K562 (cell line): ENCODE data around the gene TMEM247. TPM values are rescaled to one million over a fixed set of nuclear protein-coding genes. Genes with fewer than 3 reads are reported as not detected.

Experiments
- ADNP ChIP-seq: fragments of 200-800 bp; sonication (Bioruptor generic); IDR thresholded peaks from 2 replicates; pipeline ENCODE4 v1.6.1; 2016; ENCODE audit warnings: missing genetic modification characterization, missing compliant biosample characterization
- ARHGAP35 ChIP-seq: fragments of 450-650 bp; IDR thresholded peaks from 2 replicates; pipeline ENCODE4 v1.6.1; 2018; ENCODE audit not compliant: partially characterized antibody
- ATF1 ChIP-seq, 2 experiments: fragments of 450-650 bp in 1 of 2; IDR thresholded peaks; 2 replicates each; pipeline ENCODE4 v1.6.1; 2016; ENCODE audit warnings: missing compliant biosample characterization in 1 of 2, missing genetic modification characterization in 1 of 2
- CREBBP ChIP-seq: IDR thresholded peaks from one replicate; pipeline ENCODE4 v1.6.1; 2012; ENCODE audit warnings: low read depth, mild to moderate bottlenecking, control low read depth, inconsistent platforms, low read length
- CXXC5 ChIP-seq: fragments of 250-450 bp; sonication (Bioruptor Pico); IDR thresholded peaks from 2 replicates; pipeline ENCODE4 v1.8.0; 2022; ENCODE audit warnings: inconsistent platforms, mild to moderate bottlenecking, moderate library complexity
- EHMT2 ChIP-seq: fragments of 450-650 bp; IDR thresholded peaks from 2 replicates; pipeline ENCODE4 v1.6.1; 2018; ENCODE audit warnings: antibody characterized with exemption
- HDAC6 ChIP-seq: IDR thresholded peaks from 2 replicates; pipeline ENCODE4 v1.6.1; 2012; ENCODE audit warnings: low read depth, mild to moderate bottlenecking, control low read depth, inconsistent platforms, low read length, moderate library complexity
- HMGN3 ChIP-seq: IDR thresholded peaks from 2 replicates; pipeline ENCODE4 v1.6.1; 2011; ENCODE audit warnings: borderline replicate concordance, low read depth, mild to moderate bottlenecking, mixed read lengths, low read length; ENCODE audit not compliant: insufficient read length; ENCODE audit errors: extremely low read depth
- MECOM ChIP-seq: fragments of 250-450 bp; sonication (Bioruptor Pico); IDR thresholded peaks from 2 replicates; pipeline ENCODE4 v1.8.0; 2022; ENCODE audit warnings: inconsistent platforms
- NR2F6 ChIP-seq: fragments of 450-650 bp; formaldehyde crosslinking; IDR thresholded peaks from 2 replicates; pipeline ENCODE4 v1.4.0; 2020; ENCODE audit warnings: mild to moderate bottlenecking
- SMAD1 ChIP-seq: fragments of 150-350 bp; IDR thresholded peaks from 2 replicates; pipeline ENCODE4 v1.6.1; 2014; ENCODE audit warnings: low read length, low read depth; ENCODE audit not compliant: partially characterized antibody
- TEAD1 ChIP-seq, 2 experiments: fragments of 450-650 bp in 1 of 2; sonication (generic) in 1 of 2; formaldehyde crosslinking; IDR thresholded peaks; 2 replicates each; pipeline versions ENCODE4 v1.4.0 to v1.8.0; 2020 to 2022; ENCODE audit warnings: mild to moderate bottlenecking in 2 of 2, missing genetic modification reagents in 1 of 2
- ZNF165 ChIP-seq: fragments of 250-450 bp; sonication (Bioruptor Pico); IDR thresholded peaks from 2 replicates; pipeline ENCODE4 v1.4.0; 2020; ENCODE audit warnings: borderline replicate concordance
- ZNF217 ChIP-seq: sonication (generic); formaldehyde crosslinking; IDR thresholded peaks from 2 replicates; pipeline ENCODE4 v1.8.0; 2022; ENCODE audit warnings: mild to moderate bottlenecking, missing genetic modification reagents
- ZNF311 ChIP-seq: fragments of 250-450 bp; sonication (Bioruptor Pico); IDR thresholded peaks from 2 replicates; pipeline ENCODE4 v1.4.0; 2020; ENCODE audit warnings: mild to moderate bottlenecking, moderate library complexity
- ZNF384 ChIP-seq: IDR thresholded peaks from 2 replicates; pipeline ENCODE4 v1.6.1; 2012; ENCODE audit warnings: low read depth, low read length, improper control_type of control experiment
- ZNF766 ChIP-seq: fragments of 200-800 bp; sonication (Bioruptor generic); conservative IDR thresholded peaks from 2 replicates; pipeline ENCODE4 v1.6.1; 2016; ENCODE audit warnings: missing genetic modification characterization, missing compliant biosample characterization
- polyA plus RNA-seq, 8 experiments: library from polyadenylated mRNA; depleted of rRNA in 4 of 8; stranded (reverse) in 5 of 8; unstranded in 3 of 8; fragments of >200 nt; fragmentation: Nextera tagmentation in 2 of 8; fragmentation: Illumina TruSeq in 1 of 8; extraction: Ambion mirVana in 2 of 8; extraction: Trizol in 1 of 8; gene quantifications; 2 replicates each; pipeline versions ENCODE4 v1.2.1 to v1.2.3, GENCODE V29; 2011 to 2014; ENCODE audit warnings: inconsistent platforms in 1 of 8, missing spikeins in 1 of 8
- total RNA-seq, 7 experiments: library from RNA; depleted of rRNA in 6 of 7; stranded (reverse); fragments of >200 nt in 6 of 7; fragmentation: Illumina TruSeq in 2 of 7; extraction: Trizol in 2 of 7; gene quantifications; 2 replicates each; pipeline versions ENCODE4 v1.2.1 to v1.2.3, GENCODE V29; 2011 to 2021; ENCODE audit warnings: low replicate concordance in 1 of 7
- TF ChIP-seq, protein P1 (sequence below), 2 experiments: fragments of 450-650 bp in 1 of 2; IDR thresholded peaks; 2 replicates each; pipeline ENCODE4 v1.6.1; 2011 to 2017; ENCODE audit warnings: low read depth in 2 of 2, antibody characterized with exemption in 1 of 2, borderline replicate concordance in 1 of 2, low read length in 1 of 2, mild to moderate bottlenecking in 1 of 2, mixed read lengths in 1 of 2; ENCODE audit not compliant: control insufficient read depth in 1 of 2
- TF ChIP-seq, protein P2 (sequence below): sonication (generic); formaldehyde crosslinking; IDR thresholded peaks from 2 replicates; pipeline ENCODE4 v1.8.0; 2023; ENCODE audit warnings: mild to moderate bottlenecking, missing genetic modification reagents
- TF ChIP-seq, protein P3 (sequence below): sonication (generic); formaldehyde crosslinking; IDR thresholded peaks from 2 replicates; pipeline ENCODE4 v1.8.0; 2022; ENCODE audit warnings: missing genetic modification reagents, mild to moderate bottlenecking, borderline replicate concordance
- TF ChIP-seq, protein P4 (sequence below): fragments of 450-650 bp; IDR thresholded peaks from 2 replicates; pipeline ENCODE4 v1.6.1; 2016

TMEM247 gene
- total and polyA plus RNA-seq, 9 of the 15 experiments (the other 6 are each of a cell fraction or from before 2014, with no cell fraction given), result 0.24 to 4.7 (median 3.1) TPM

DNA sequence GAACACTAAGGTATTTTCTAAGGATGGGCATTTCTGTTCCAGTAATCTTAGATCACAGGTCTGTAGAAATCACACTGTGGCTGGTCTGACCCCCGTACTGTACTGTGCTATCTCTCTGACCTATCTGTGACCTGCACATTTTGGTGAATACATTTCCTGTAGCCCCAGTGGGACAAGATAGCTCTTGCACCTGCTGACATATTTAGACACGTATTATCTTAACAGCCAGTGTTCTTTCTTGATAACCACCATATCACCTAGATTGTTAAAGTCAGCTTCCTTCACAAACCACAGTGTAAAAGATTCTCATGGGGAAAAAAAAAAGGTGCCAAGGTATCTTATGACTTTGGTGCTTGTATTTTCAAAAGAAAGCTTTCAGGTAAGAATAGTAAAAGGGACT, 39.8 kb upstream of the TMEM247 start (continued):
- TF ChIP-seq TEAD1 (CRISPR knock-in tag; IDR thresholded peaks at IDR 0.05) (peak in 1 of 2 experiments; percentile 77; a peak in 2 of 4 replicates), ARHGAP35 (no peak), ZNF766 (peak; percentile 70; the same call in 1 of the 2 replicates), ZNF384 (peak; percentile 71; the same call in 1 of the 2 replicates), HDAC6 (no peak), CREBBP (no peak), ATF1 (CRISPR knock-in tag; IDR thresholded peaks at IDR 0.05) (no peak), ATF1 (tag; IDR thresholded peaks at IDR 0.05) (no peak), NR2F6 (CRISPR knock-in tag) (no peak), CXXC5 (CRISPR knock-in tag) (peak; percentile 88), SMAD1 (peak; percentile 26), ZNF217 (CRISPR knock-in tag) (no peak), ZNF165 (CRISPR knock-in tag) (no peak), ADNP (tag) (no peak), MECOM (peak; percentile 99), ZNF311 (0 out of 2 replicates have a peak, but pooled peaks have one; percentile 53), EHMT2 (no peak), HMGN3 (peak; percentile 85)
- TF ChIP-seq, protein P1, sequence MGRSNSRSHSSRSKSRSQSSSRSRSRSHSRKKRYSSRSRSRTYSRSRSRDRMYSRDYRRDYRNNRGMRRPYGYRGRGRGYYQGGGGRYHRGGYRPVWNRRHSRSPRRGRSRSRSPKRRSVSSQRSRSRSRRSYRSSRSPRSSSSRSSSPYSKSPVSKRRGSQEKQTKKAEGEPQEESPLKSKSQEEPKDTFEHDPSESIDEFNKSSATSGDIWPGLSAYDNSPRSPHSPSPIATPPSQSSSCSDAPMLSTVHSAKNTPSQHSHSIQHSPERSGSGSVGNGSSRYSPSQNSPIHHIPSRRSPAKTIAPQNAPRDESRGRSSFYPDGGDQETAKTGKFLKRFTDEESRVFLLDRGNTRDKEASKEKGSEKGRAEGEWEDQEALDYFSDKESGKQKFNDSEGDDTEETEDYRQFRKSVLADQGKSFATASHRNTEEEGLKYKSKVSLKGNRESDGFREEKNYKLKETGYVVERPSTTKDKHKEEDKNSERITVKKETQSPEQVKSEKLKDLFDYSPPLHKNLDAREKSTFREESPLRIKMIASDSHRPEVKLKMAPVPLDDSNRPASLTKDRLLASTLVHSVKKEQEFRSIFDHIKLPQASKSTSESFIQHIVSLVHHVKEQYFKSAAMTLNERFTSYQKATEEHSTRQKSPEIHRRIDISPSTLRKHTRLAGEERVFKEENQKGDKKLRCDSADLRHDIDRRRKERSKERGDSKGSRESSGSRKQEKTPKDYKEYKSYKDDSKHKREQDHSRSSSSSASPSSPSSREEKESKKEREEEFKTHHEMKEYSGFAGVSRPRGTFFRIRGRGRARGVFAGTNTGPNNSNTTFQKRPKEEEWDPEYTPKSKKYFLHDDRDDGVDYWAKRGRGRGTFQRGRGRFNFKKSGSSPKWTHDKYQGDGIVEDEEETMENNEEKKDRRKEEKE (IDR thresholded peaks at IDR 0.05; ENCODE audit: borderline replicate concordance in 1 of 2, control insufficient read depth in 1 of 2, low read depth in 2 of 2, low read length in 1 of 2), result no peak
- TF ChIP-seq, protein P2, sequence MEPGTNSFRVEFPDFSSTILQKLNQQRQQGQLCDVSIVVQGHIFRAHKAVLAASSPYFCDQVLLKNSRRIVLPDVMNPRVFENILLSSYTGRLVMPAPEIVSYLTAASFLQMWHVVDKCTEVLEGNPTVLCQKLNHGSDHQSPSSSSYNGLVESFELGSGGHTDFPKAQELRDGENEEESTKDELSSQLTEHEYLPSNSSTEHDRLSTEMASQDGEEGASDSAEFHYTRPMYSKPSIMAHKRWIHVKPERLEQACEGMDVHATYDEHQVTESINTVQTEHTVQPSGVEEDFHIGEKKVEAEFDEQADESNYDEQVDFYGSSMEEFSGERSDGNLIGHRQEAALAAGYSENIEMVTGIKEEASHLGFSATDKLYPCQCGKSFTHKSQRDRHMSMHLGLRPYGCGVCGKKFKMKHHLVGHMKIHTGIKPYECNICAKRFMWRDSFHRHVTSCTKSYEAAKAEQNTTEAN, result no peak
- TF ChIP-seq, protein P3, sequence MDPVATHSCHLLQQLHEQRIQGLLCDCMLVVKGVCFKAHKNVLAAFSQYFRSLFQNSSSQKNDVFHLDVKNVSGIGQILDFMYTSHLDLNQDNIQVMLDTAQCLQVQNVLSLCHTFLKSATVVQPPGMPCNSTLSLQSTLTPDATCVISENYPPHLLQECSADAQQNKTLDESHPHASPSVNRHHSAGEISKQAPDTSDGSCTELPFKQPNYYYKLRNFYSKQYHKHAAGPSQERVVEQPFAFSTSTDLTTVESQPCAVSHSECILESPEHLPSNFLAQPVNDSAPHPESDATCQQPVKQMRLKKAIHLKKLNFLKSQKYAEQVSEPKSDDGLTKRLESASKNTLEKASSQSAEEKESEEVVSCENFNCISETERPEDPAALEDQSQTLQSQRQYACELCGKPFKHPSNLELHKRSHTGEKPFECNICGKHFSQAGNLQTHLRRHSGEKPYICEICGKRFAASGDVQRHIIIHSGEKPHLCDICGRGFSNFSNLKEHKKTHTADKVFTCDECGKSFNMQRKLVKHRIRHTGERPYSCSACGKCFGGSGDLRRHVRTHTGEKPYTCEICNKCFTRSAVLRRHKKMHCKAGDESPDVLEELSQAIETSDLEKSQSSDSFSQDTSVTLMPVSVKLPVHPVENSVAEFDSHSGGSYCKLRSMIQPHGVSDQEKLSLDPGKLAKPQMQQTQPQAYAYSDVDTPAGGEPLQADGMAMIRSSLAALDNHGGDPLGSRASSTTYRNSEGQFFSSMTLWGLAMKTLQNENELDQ (CRISPR knock-in tag), result no peak
- TF ChIP-seq, protein P4, sequence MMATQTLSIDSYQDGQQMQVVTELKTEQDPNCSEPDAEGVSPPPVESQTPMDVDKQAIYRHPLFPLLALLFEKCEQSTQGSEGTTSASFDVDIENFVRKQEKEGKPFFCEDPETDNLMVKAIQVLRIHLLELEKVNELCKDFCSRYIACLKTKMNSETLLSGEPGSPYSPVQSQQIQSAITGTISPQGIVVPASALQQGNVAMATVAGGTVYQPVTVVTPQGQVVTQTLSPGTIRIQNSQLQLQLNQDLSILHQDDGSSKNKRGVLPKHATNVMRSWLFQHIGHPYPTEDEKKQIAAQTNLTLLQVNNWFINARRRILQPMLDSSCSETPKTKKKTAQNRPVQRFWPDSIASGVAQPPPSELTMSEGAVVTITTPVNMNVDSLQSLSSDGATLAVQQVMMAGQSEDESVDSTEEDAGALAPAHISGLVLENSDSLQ, result 0 out of 2 replicates have a peak, but pooled peaks have one; percentile 8
